Measurements from ENCODE around the gene GALNS. TPM values are rescaled to one million over a fixed set of nuclear protein-coding genes. Genes with fewer than 3 reads are reported as not detected.

Gene GALNS
- total and polyA plus RNA-seq, 2 of the 8 experiments (the other 6 are each of a cell fraction or from before 2014, with no cell fraction given) = 8.9 to 17.8 TPM

DNA sequence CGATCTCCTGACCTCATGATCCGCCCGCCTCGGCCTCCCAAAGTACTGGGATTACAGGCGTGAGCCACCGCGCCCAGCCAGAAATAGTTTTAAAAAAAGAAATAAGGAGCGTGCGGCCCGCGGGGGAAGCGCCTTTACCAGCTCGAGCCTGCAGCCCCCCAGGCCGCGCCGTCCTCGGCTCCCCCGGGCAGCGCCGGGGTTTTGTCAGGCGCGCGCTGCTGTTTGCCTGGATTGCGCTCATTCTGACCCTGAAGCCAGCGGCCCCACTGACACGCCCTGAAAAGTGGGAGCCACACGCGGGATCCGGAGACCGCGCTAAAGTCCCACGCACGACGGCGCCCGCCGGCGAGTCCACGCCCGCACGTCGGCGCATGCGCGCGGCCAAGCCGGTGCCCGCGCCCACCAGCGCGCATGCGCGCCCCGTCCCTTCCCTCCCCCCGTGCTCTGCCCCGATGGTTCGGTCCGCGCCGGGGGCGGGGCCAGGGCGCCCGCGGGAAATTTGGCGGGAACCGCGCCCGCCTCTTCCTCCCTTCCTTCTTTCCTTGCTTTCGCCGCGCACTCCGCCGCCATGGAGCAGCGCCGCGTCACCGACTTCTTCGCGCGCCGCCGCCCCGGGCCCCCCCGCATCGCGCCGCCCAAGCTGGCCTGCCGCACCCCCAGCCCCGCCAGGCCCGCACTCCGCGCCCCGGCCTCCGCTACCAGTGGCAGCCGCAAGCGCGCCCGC lies 53.3 kb downstream of the GALNS start, which contains the start of gene CDT1 (continued):
- TF ChIP-seq HDAC2 (IDR thresholded peaks at IDR 0.05; ENCODE audit: borderline replicate concordance in 1 of 2, low read depth in 2 of 2, low read length in 2 of 2) = peak; percentile 47 to 83; a peak in 3 of 4 replicates
- no peak for TF ChIP-seq NANOG (IDR thresholded peaks at IDR 0.05; ENCODE audit: insufficient read depth, low read depth, low read length, poor library complexity, severe bottlenecking)
- TF ChIP-seq KDM1A (IDR thresholded peaks at IDR 0.05; ENCODE audit: borderline replicate concordance, low read length) = no peak
- TF ChIP-seq RXRA (IDR thresholded peaks at IDR 0.05; ENCODE audit: insufficient read depth, low read depth, low read length) = no peak
- no peak for TF ChIP-seq CHD7 (IDR thresholded peaks at IDR 0.05; ENCODE audit: insufficient replicate concordance, low read length)
